ENCODE measurements around the gene OR51F1.
"Not testable (repeated sequence)": the region's sequence is repeated elsewhere in the genome, so short reads cannot be mapped to it uniquely, and the experiment has no call there.

The OR51F1 gene, protein sequence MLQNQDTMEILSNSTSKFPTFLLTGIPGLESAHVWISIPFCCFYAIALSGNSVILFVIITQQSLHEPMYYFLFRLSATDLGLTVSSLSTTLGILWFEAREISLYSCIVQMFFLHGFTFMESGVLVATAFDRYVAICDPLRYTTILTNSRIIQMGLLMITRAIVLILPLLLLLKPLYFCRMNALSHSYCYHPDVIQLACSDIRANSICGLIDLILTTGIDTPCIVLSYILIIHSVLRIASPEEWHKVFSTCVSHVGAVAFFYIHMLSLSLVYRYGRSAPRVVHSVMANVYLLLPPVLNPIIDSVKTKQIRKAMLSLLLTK

DNA sequence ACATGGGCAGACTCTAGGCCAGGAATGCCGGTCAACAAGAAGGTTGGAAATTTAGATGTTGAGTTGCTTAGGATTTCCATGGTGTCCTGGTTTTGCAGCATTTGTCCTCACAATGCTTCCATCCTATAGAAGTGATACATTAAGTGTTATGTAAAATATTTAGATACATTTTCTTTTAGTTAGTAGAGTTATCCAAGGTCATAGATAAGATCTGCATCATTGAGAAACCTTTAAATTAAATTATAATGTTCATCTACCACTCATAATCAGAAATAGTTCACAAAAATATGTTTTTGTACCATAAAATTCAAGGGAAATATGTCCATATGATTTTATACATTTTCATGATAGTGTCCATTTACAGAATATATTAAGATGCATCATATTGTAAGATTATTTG, at the start of gene OR51F1:
OR51F1 (minus strand) TSS at position 101 of the 400 bp plus-strand sequence; CDS start at position 101, 0 bp downstream.
- no peak for DNase-seq (ENCODE audit: low read depth in 2 of 2)

DNA sequence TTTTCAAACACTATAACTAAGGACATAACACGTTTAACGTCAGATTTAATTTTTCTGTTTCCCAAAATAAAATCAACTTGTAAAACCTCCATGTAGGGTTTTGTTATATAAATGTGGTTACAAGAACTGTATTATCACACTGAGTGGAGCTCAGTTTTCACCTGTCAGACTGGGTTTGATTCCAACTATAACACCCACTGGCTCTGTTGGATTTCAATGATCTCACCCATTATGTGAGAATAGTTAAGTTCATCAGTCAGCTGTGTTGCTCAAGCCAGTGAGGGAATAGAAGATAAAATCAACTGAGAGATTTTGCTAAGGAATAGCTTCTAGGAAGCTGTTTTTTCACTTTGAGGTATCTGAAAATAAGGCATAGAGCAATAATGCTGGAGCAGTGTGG, 39.5 kb upstream of the OR51F1 start:
- DNase-seq (ENCODE audit: low read depth in 2 of 2): no peak

DNA sequence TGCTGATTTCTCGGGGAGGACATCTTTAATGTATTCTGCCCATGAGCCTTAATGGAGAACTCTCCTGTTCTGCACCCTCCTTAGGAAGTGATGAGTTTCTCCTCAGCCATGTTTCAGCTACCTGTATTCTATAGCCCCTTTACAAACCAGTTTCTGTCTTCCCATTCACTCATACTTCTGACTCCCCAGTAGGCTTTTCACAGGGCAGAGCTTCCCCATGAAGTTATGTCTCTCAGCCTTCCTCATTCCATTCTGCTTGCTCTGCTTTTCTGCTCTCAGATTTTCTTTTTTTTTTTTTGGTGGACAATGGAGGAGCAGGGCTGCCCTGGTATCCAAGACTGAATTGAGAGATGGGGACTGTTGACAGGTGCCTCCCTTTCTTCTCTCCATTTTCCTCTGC, 38.7 kb upstream of the OR51F1 start:
- DNase-seq (ENCODE audit: low read depth in 2 of 2): no peak

DNA sequence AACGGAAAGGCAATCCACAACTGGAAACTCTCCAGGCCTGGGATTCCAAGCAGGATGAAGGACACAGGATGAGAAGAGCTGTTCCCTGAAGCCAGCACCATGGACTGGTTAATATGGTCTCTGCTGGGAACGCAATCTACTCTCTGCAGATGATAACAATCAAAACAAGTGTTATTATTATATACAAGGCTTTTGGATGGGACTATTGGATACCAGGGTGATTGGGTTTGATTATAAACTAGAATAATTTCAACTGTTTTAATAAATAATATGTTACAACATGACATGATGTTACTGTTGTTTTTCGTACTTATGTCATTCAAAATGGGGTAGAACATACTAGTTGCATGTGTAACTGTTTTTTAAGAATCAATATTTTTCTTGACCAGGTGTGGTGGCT, 34.5 kb upstream of the OR51F1 start, which contains the start of gene OR52R1:
OR52R1 (minus strand) TSS at position 101 of the 400 bp plus-strand sequence; CDS start at position 101, 0 bp downstream.
- DNase-seq (ENCODE audit: low read depth in 2 of 2): no peak

DNA sequence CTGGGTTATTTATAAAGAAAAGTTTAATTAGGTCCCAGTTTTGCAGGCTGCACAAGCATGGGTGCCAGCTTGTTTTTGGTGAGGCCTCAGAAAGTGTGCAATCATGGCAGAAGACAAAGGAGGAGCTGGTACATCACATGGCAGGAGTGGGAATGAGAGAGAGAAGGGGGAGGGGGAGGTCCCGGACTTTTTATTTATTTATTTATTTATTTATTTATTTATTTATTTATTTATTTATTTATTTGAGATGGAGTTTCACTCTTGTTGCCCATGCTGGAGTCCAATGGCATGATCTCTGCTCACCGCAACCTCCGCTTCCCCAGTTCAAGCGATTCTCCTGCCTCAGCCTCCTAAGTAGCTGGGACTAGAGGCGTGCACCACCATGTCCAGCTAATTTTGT, 31.6 kb upstream of the OR51F1 start:
- not testable (repeated sequence) for DNase-seq (ENCODE audit: low read depth in 2 of 2)

DNA sequence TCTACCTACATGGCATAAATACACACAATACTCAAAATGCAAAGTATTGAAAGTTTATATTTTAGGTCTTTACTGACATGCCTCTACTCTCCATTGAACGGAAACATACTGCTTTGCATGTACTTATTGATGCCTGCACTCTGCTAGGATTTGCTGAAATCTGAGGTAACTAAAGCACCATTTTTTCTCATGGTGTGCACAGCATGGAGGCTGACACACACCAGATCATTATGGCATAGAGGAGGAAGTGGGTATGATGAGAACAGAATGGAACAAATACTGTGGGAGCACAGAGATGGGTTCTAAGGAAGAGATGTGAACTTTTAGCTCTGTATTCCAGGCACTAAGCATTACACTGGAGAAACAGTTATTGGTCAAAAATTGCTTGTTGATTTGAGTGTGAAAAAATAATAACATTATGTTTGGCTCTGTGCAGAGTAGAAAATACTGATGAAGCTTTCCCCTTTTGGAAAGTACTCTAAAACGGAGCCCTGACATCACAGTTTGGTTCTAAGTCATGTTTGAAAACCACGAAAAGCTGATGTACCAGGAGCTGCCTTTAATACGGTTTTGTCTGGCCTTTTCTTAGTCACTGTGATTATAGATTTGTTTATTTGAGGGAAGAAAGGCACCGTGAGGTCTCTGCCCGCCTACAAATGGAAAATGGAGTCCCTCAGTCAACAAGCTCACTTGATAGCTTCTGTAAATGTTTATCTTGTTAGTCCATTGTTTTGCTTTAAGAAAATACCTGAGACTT, 28.9 kb upstream of the OR51F1 start:
- no peak for DNase-seq (ENCODE audit: low read depth in 2 of 2)

DNA sequence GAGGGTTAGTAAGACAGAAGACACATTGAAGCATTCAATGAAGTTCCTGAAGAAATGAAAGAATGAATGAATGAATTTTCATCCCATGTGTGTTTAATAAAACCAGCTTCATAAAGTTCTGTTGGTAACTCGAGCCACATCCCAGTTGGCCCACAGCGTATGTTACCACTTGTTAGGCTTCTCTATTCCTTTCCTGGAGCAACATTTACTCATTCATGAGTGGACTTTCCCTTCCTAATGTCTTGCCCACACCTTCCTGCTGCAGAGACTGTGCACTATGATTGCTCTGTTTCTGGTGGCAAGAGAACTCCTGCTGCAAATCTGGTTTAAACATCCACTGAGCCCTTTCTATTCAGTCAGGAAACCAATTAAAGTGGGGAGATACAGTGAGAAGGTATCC, 27.5 kb upstream of the OR51F1 start:
- no peak for DNase-seq (ENCODE audit: low read depth in 2 of 2)

DNA sequence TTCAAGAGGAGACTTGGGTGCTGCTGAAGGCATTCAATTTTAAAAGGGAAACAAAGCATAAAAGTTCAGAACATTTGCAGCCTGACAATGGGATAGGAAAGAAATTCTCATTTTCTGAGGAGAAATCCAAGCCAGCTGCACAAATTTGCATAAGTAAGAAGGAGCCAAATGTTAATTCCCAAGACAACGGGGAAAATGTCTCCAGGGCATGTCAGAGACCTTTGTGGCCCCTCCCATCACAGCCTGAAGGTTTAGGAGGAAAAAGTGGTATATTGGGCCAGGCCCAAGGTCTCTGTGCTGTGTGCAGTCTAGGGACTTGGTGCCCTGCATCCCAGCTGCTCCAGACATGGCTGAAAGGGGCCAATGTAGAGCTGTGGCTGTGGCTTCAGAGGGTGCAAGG, 12.7 kb upstream of the OR51F1 start:
- DNase-seq (ENCODE audit: low read depth in 2 of 2): no peak

DNA sequence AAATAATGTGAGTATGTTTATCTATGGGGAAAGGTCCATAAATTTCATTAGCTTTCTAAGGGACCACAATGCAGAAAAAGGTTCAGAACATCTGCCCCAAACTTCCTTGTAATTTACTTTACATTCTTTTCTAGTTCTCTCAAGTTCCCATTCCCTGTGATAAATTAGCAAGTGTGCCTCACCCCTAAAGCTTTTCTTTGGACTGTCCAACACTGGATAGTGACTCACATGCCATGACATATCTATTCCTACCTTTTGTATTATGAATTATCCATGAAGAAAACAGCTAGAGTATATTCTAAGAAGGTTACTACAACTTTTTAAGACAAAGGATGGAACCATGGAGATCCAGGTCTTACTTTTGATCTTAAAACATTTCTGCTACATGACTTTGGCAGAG, 1.6 kb downstream of the OR51F1 start:
- DNase-seq (ENCODE audit: low read depth in 2 of 2): no peak

DNA sequence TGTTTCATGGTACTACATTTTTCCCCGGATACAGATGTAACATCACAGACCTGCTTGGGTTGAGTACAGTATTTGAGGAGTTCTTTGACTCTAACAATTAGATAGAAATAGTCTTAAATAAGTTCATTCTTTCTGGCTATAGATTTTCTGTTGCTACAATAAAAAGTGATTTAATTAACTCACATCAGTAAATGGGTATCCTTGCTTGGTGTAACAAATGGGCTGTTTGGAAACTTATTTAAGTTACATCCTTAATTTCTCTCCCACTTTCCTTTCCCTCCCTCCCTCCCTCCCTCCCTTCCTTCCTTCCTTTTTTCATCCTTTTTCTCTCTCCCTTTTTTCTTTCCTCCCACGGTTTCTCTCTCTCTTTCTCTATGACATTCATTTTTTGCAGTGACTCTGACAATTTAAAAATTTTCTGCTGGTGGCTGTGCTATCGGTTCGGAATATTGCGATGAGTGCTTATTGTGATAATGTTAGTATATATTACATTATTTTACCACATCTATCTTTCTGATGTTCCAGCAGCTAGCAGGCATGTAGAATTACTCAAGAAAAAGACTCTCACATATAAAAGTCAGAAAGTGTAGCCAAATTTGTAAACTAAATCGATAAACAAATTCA, 3.2 kb downstream of the OR51F1 start:
- DNase-seq (ENCODE audit: low read depth in 2 of 2): no peak

DNA sequence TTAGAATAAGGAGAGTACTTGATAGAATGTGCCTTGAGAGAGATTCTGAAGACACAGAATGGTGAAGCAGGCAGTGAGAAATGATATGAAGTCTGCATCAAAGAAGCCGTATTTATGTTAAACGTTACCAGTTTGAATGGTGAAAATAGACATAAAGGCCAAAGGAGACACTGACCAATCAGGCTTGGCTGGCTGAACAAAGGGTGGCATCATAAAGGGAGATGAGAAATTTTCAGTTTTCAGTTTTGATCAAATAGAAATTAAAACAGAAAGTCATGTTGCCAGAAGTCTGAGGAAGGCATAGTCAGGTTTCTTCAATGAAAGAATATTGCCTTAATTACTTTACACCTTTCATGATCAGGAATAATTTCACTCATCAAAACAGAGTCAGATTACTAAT, 6.6 kb downstream of the OR51F1 start:
- no peak for DNase-seq (ENCODE audit: low read depth in 2 of 2)

DNA sequence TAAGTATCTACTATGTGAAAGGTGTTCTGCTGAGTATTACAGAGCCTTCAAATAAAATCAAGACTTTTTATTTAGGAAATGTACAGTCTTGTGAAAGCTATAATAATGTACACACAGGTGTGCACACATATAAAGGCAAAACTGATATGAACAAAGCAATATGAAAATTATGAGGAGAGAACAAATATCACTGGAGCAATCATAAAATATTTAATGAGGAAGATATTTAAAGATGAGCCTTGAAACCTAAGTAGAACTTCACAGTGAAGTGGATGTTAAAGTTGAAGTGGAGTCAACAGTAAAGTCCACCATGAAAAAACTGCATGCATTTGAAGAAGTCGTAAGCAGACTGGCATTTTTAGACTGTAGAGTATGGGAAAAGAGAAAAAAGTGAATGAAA, 18.5 kb downstream of the OR51F1 start:
- no peak for DNase-seq (ENCODE audit: low read depth in 2 of 2)

DNA sequence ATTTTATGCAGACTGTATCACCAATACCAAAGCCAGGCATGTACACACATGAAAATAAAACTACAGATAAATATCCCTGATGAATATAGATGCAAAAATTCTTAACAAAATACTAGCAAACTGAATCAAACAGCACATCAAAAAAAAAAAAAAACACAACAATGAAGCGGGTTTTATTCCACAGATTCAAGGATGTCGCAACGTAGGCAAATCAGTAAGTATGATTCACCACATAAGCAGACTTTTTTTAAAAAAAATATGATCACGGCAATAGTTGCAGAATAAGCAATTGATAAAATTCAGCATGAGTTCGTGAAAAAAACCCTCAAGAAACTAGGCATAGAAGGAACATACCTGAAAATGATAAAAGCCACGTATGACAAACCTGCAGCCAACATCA, 21.3 kb downstream of the OR51F1 start:
- DNase-seq (ENCODE audit: low read depth in 2 of 2): no peak

DNA sequence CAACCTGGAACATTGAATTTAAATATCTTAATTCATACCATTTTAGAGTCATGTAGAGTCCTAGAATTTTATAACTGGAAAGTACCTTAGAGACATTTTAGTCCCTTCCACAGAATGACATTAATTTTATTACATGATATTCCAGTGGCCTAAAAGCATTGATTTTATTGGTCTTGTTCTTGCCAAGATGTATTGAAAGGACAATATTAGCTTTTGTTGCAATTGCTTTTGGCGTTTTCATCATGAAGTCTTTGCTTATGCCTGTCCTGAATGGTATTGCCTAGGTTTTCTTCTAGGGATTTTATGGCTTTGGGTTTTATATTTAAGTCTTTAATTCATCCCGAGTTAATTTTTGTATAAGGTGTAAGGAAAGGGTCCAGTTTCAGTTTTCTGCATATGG, 29.0 kb downstream of the OR51F1 start:
- DNase-seq (ENCODE audit: low read depth in 2 of 2): no peak

DNA sequence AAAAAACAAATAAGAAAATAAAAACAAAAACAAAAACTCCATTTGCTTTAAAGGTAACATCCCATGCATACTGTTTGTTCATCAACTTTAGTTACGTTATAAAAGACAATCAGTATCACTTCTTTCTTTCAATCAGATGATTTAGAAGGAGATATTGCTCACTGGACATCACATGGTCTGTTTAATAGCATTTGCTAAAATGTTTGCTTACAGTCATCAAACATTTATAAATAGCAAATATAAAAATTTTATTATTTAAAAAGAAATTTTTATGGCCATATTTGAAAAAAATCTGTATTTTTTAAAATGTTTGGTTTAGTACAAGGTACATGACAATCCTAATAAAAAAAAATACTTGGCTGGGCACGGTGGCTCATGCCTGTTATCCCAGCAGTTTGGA, 42.6 kb downstream of the OR51F1 start:
- no peak for DNase-seq (ENCODE audit: low read depth in 2 of 2)

DNA sequence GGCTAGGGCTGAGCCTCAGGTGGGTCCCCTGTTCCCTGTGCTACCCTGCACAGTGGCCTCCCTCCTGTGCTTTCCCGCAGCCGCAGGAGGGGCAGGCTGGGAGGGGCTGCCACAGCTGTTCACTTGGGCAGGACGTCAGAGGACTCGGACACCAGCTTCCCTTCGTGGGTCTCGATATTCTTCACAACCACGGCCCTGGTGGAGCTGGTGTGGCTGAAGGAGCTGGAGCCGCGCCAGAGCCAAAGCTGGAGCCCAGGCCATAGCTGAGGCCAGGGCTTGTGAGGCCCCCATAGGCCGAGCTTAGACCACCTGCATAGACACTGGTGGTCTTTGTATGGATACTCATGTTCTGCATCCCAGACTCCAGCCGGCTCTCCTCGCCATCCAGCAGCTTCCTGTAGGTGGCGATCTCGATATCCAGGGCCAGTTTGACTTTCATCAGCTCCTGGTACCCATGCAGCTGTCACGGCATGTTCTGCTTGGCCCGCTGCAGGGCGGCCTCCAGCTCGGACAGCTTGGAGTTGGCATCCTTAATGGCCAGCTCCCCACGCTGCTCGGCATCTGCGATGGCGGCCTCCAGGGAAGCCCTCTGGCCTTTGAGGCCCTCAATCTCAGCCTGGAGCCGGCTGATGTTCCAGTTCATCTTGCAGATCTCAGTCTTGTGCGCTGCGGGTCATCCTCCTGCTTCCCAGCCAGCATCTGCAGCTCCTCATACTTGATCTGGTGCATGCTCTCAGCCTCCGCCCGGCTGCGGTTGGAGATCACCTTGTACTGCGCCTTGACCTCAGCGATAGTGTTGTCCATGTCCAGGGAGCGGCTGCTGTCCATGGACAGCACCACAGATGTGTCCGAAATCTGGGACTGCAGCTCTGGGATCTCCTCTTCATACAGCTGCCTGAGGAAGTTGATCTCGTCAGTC, 46.9 kb downstream of the OR51F1 start:
- not testable (repeated sequence) for DNase-seq (ENCODE audit: low read depth in 2 of 2)
